Effector memory CD8-positive, alpha-beta T cell (primary cell): ENCODE data around the gene LTBP1.
"Not testable (repeated sequence)": the region's sequence is repeated elsewhere in the genome, so short reads cannot be mapped to it uniquely, and the experiment has no call there.

Experiments used
- ATAC-seq: fragments of 150-1000 bp; cut with Tn5 transposase; replicated peaks from 2 replicates; pipeline ENCODE4 v1.10.0; 2021; ENCODE audit warnings: mild to moderate bottlenecking, moderate library complexity
- DNase-seq, 3 experiments: peaks; one replicate each; pipeline ENCODE4 v3.0.0; 2021
- H3K27ac Mint-ChIP-seq, 2 donors: one replicate each; pipeline ENCODE4 v1.8.0; 2022; ENCODE audit warnings: mild to moderate bottlenecking in 2 of 2, mixed read lengths in 2 of 2, moderate library complexity in 2 of 2
- H3K27me3 Mint-ChIP-seq, 2 donors: one replicate each; pipeline ENCODE4 v1.8.0; 2022; ENCODE audit warnings: mixed read lengths in 2 of 2
- H3K36me3 Mint-ChIP-seq: one replicate; pipeline ENCODE4 v1.8.0; 2022; ENCODE audit warnings: mild to moderate bottlenecking, moderate library complexity, mixed read lengths; ENCODE audit not compliant: insufficient read depth
- H3K4me1 Mint-ChIP-seq, 2 donors: one replicate each; pipeline ENCODE4 v1.8.0; 2022; ENCODE audit warnings: low read depth in 2 of 2, mixed read lengths in 2 of 2
- H3K4me3 Mint-ChIP-seq, 2 donors: one replicate each; pipeline ENCODE4 v1.8.0; 2022; ENCODE audit warnings: mild to moderate bottlenecking in 2 of 2, mixed read lengths in 2 of 2, moderate library complexity in 2 of 2
- H3K9me3 Mint-ChIP-seq, 2 donors: one replicate each; pipeline ENCODE4 v1.8.0; 2022; ENCODE audit warnings: mixed read lengths in 2 of 2

Gene LTBP1

DNA sequence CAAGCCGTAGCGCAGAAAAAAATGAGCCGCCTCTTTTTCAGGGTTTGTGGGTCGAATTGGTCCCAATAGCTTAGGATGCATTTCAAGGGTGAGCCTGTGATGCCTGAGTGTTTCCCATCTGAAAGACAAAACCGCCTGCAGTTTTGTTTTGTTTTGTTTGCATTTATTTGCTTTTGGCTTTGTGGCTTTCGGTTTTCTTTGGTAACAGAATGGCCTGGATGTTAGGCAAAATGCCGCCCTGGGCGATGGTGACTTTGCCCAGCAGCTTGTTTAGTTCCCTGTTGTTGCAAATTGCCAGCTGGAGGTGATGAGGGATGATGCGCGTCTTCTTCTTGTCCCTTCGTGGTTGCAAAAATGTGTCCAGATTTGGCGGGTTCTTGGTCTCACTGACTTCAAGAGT lies 109.4 kb downstream of the LTBP1 start:
- Mint-ChIP-seq H3K36me3 (no peaks in the 10 kb centered on the region), H3K4me3 (no peak overlapping the region), H3K27me3 (peaks cover 11 to 19% of the 10 kb centered on the region in 2 donors), H3K9me3 (no peaks in the 10 kb centered on the region), H3K4me1 (no peaks in the 10 kb centered on the region), H3K27ac (no peak overlapping the region)
- DNase-seq (no peak), ATAC-seq (no peak)

- H3K4me3 Mint-ChIP-seq, DNase-seq, H3K9me3 Mint-ChIP-seq, ATAC-seq, H3K27ac Mint-ChIP-seq, H3K4me1 Mint-ChIP-seq, H3K36me3 Mint-ChIP-seq: not testable (repeated sequence)
- peaks cover 11 to 21% of the 10 kb centered on the region in 2 donors for H3K27me3 Mint-ChIP-seq
These were observed 110.7 kb downstream of the LTBP1 start for GRCh38 chr2:33057307-33058028.

- Mint-ChIP-seq H3K4me1 (no peaks in the 10 kb centered on the region), H3K4me3 (no peak overlapping the region), H3K9me3 (no peaks in the 10 kb centered on the region), H3K36me3 (no peaks in the 10 kb centered on the region), H3K27ac (no peak overlapping the region), H3K27me3 (peaks cover 11 to 25% of the 10 kb centered on the region in 2 donors)
- ATAC-seq: no peak
- no peak for DNase-seq
These were observed 112.1 kb downstream of the LTBP1 start for GRCh38 chr2:33058716-33059470.

DNA sequence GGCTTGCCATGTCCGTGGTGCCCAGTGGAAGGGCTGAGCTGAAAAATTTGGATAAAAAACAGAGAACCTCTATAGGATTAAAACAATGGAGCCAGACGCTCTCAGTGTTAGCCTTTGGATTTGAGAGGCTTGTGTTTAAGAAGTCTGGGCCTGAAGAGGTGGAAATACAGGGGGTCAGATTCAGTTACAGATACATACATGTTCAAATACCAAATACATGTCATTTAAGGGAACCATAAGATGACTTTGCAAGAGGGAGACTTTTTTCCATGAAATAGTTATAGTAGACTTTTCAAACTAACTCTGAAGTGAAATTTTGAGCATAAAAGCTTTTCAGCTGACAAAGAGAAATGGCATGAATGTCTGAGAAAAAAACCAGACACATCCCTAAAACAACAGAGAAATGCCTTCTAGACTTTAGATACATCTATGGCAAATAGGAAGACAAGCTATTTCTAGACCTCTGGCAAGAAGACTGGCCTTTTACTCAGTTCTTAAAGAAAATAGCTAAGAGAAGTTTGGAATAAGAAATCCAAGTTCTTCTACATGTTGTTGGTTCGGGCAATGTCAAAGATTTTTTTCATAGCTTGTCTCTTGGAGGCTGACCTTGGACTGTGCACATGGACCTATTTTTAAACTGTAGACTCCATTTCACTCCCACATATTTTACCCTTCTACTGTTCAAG lies 112.9 kb downstream of the LTBP1 start:
- Mint-ChIP-seq H3K9me3 (no peaks in the 10 kb centered on the region), H3K4me3 (no peak overlapping the region), H3K36me3 (no peaks in the 10 kb centered on the region), H3K4me1 (no peaks in the 10 kb centered on the region), H3K27ac (no peak overlapping the region), H3K27me3 (peaks cover 11 to 25% of the 10 kb centered on the region in 2 donors)
- DNase-seq: no peak
- ATAC-seq: no peak

GRCh38 chr2:33060405-33060804 lies 113.7 kb downstream of the LTBP1 start:
- no peaks in the 10 kb centered on the region for H3K9me3 Mint-ChIP-seq
- no peak overlapping the region for H3K4me3 Mint-ChIP-seq
- H3K27ac Mint-ChIP-seq: no peak overlapping the region
- no peak for ATAC-seq
- H3K36me3 Mint-ChIP-seq: no peaks in the 10 kb centered on the region
- no peaks in the 10 kb centered on the region for H3K4me1 Mint-ChIP-seq
- H3K27me3 Mint-ChIP-seq: peaks cover 16 to 25% of the 10 kb centered on the region in 2 donors
- DNase-seq: no peak

DNA sequence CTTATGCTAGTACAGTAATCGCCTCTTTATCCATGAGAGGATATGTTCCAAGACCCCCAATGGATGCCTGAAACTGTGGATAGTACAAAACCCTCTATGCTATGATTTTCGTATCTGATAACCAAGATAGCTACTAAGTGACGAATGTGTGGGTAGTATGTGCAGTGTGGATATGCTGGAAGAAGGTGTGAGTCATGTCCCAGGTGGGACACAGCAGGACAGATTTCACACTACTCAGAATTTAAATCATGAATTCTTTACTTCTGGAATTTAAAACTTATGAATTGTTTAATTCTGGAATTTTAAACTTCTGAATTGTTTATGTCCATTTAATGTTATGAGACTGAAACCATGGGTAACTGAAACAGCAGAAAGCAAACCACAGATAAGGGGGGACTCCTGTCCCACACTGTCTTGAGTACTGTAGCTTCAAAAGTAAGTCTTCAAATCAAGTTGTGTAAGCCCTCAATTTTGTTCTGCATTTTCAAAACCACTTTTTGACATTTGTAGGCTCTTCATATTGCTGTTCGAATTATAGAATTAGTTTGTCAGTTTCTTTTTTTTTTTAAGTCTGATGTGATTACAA lies 116.0 kb downstream of the LTBP1 start:
- H3K36me3 Mint-ChIP-seq: no peaks in the 10 kb centered on the region

GRCh38 chr2:33064349-33064801 lies 117.6 kb downstream of the LTBP1 start:
- Mint-ChIP-seq H3K4me1 (no peaks in the 10 kb centered on the region), H3K4me3 (no peak overlapping the region), H3K9me3 (no peaks in the 10 kb centered on the region), H3K27me3 (peaks cover 13 to 14% of the 10 kb centered on the region in 2 donors), H3K27ac (no peak overlapping the region), H3K36me3 (no peaks in the 10 kb centered on the region)
- ATAC-seq (no peak), DNase-seq (no peak)

More for the DNA sequence above, 116.0 kb downstream of the LTBP1 start:
- Mint-ChIP-seq H3K4me1 (no peaks in the 10 kb centered on the region), H3K9me3 (no peaks in the 10 kb centered on the region), H3K27me3 (peaks cover 15 to 20% of the 10 kb centered on the region in 2 donors), H3K4me3 (no peak overlapping the region), H3K27ac (no peak overlapping the region)
- DNase-seq (no peak), ATAC-seq (no peak)

- no peak overlapping the region for H3K27ac Mint-ChIP-seq
- H3K27me3 Mint-ChIP-seq: peaks cover 21 to 32% of the 10 kb centered on the region in 2 donors
- H3K9me3 Mint-ChIP-seq: no peaks in the 10 kb centered on the region
- no peak overlapping the region for H3K4me3 Mint-ChIP-seq
- H3K4me1 Mint-ChIP-seq: peaks cover 0 to 3% of the 10 kb centered on the region in 2 donors
- no peaks in the 10 kb centered on the region for H3K36me3 Mint-ChIP-seq
- DNase-seq: no peak
- ATAC-seq: no peak
These were observed 120.8 kb downstream of the LTBP1 start for GRCh38 chr2:33067598-33067997.

GRCh38 chr2:33068261-33068660 lies 121.5 kb downstream of the LTBP1 start:
- Mint-ChIP-seq H3K36me3 (no peaks in the 10 kb centered on the region), H3K4me3 (no peak overlapping the region), H3K4me1 (peaks cover 0 to 3% of the 10 kb centered on the region in 2 donors), H3K27me3 (peaks cover 21 to 30% of the 10 kb centered on the region in 2 donors), H3K9me3 (no peaks in the 10 kb centered on the region), H3K27ac (no peak overlapping the region)
- no peak for ATAC-seq
- DNase-seq: no peak

DNA sequence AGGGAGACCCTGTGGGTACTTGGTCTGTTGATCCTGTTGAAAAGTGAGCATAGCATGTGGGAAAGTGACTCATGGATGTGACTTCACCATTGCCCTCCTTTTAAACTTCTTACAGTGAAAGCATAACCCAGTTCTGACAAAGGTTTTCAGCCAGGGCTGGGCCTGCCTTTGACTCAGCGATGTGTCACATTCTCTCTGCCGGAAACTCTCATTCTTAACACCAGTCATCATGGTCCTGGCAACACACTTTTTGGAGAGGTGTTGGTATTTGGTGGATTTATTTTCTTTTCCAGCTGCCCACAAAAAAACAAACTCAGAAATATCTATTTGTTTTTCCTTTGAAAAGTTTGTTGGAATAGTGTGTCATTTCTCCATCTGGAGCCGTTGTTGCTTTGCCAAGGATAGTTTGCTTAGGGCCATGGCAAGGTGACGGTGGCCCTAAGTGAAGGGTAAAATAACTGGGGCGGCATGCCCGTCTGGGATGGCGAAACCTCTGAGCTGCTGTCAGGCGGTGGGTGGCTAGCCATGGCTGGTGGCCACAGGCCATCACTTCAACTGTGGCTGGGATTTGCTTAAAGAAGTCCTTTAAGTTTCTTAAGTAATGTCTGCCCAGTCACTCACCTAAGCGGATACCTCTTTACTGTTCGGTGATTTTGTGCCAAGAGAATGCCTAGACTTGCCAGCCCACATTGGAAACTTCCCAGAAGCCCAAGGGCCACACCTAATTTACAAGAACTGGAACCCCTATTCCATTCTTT lies 123.3 kb downstream of the LTBP1 start:
- peaks cover 19 to 30% of the 10 kb centered on the region in 2 donors for H3K27me3 Mint-ChIP-seq
- DNase-seq (no peak), ATAC-seq (peak; percentile 73)
- H3K27ac Mint-ChIP-seq: no peak overlapping the region
- peaks cover 0 to 3% of the 10 kb centered on the region in 2 donors for H3K4me1 Mint-ChIP-seq
- no peaks in the 10 kb centered on the region for H3K9me3 Mint-ChIP-seq
- no peaks in the 10 kb centered on the region for H3K36me3 Mint-ChIP-seq
- H3K4me3 Mint-ChIP-seq: no peak overlapping the region

- Mint-ChIP-seq H3K4me1 (peaks cover 0 to 3% of the 10 kb centered on the region in 2 donors), H3K36me3 (no peaks in the 10 kb centered on the region), H3K27ac (no peak overlapping the region), H3K4me3 (no peak overlapping the region), H3K27me3 (peaks cover 12 to 30% of the 10 kb centered on the region in 2 donors), H3K9me3 (no peaks in the 10 kb centered on the region)
- DNase-seq: no peak
- ATAC-seq: no peak
These were observed 124.8 kb downstream of the LTBP1 start for GRCh38 chr2:33071591-33071990.

- H3K4me1 Mint-ChIP-seq: peaks cover 0 to 7% of the 10 kb centered on the region in 2 donors
- no peak for ATAC-seq
- no peaks in the 10 kb centered on the region for H3K36me3 Mint-ChIP-seq
- no peak for DNase-seq
- no peaks in the 10 kb centered on the region for H3K9me3 Mint-ChIP-seq
- no peak overlapping the region for H3K4me3 Mint-ChIP-seq
- no peak overlapping the region for H3K27ac Mint-ChIP-seq
- peaks cover 12 to 30% of the 10 kb centered on the region in 2 donors for H3K27me3 Mint-ChIP-seq
These were observed 125.9 kb downstream of the LTBP1 start for GRCh38 chr2:33072614-33073013.

- peaks cover 0 to 8% of the 10 kb centered on the region in 2 donors for H3K4me1 Mint-ChIP-seq
- no peak overlapping the region for H3K4me3 Mint-ChIP-seq
- H3K36me3 Mint-ChIP-seq: no peaks in the 10 kb centered on the region
- no peak overlapping the region for H3K27ac Mint-ChIP-seq
- no peaks in the 10 kb centered on the region for H3K9me3 Mint-ChIP-seq
- ATAC-seq (no peak), DNase-seq (no peak)
- H3K27me3 Mint-ChIP-seq: peaks cover 12 to 30% of the 10 kb centered on the region in 2 donors
These were observed 126.3 kb downstream of the LTBP1 start for GRCh38 chr2:33073018-33073417.
